ENCODE results near the gene LAMB4.

Gene LAMB4

GRCh38 chr7:108007261-108007660 is 122.9 kb downstream of the LAMB4 start:
- DNase-seq (ENCODE audit: insufficient read length, low spot score) (no peak), FAIRE-seq (no peak)
- no peak for TF ChIP-seq POLR2A (IDR thresholded peaks at IDR 0.05; ENCODE audit: low read depth, low read length)

GRCh38 chr7:108004220-108005142 is 125.7 kb downstream of the LAMB4 start:
- DNase-seq (ENCODE audit: insufficient read length, low spot score) (no peak), FAIRE-seq (no peak)
- TF ChIP-seq POLR2A (IDR thresholded peaks at IDR 0.05; ENCODE audit: low read depth, low read length), result no peak; the same call in 1 of the 2 replicates

- FAIRE-seq (no peak), DNase-seq (ENCODE audit: insufficient read length, low spot score) (no peak)
- no peak for TF ChIP-seq POLR2A (IDR thresholded peaks at IDR 0.05; ENCODE audit: low read depth, low read length)
These were observed 126.6 kb downstream of the LAMB4 start for GRCh38 chr7:108003599-108003935.

- FAIRE-seq, result no peak
- TF ChIP-seq POLR2A (IDR thresholded peaks at IDR 0.05; ENCODE audit: low read depth, low read length), result peak; percentile 84
- DNase-seq (ENCODE audit: insufficient read length, low spot score), result peak; percentile 70
These were observed 127.2 kb downstream of the LAMB4 start, which contains the start of gene LAMB1 for GRCh38 chr7:108002726-108003598. Gene LAMB1 (minus strand): TSS chr7:108003161. CDS start chr7:108002885, 276 bp downstream.

GRCh38 chr7:108001764-108002725 is 128.1 kb downstream of the LAMB4 start:
- no peak for DNase-seq (ENCODE audit: insufficient read length, low spot score)
- FAIRE-seq, result no peak
- TF ChIP-seq POLR2A (IDR thresholded peaks at IDR 0.05; ENCODE audit: low read depth, low read length), result 0 out of 2 replicates have a peak, but pooled peaks have one; percentile 8

GRCh38 chr7:108000875-108001763 is 129.0 kb downstream of the LAMB4 start:
- DNase-seq (ENCODE audit: insufficient read length, low spot score) (no peak), FAIRE-seq (no peak)
- no peak for TF ChIP-seq POLR2A (IDR thresholded peaks at IDR 0.05; ENCODE audit: low read depth, low read length)

- DNase-seq (ENCODE audit: insufficient read length, low spot score) (no peak), FAIRE-seq (no peak)
- TF ChIP-seq POLR2A (IDR thresholded peaks at IDR 0.05; ENCODE audit: low read depth, low read length), result no peak
These were observed 130.2 kb downstream of the LAMB4 start for GRCh38 chr7:107999779-108000560.

- no peak for FAIRE-seq
- no peak for TF ChIP-seq POLR2A (IDR thresholded peaks at IDR 0.05; ENCODE audit: low read depth, low read length)
- DNase-seq (ENCODE audit: insufficient read length, low spot score), result no peak
These were observed 131.3 kb downstream of the LAMB4 start for GRCh38 chr7:107998660-107999480.

GRCh38 chr7:107998150-107998549 is 132.0 kb downstream of the LAMB4 start:
- FAIRE-seq (no peak), DNase-seq (ENCODE audit: insufficient read length, low spot score) (no peak)

GRCh38 chr7:107996072-107996882 is 133.9 kb downstream of the LAMB4 start:
- no peak for FAIRE-seq
- TF ChIP-seq POLR2A (IDR thresholded peaks at IDR 0.05; ENCODE audit: low read depth, low read length), result no peak
- DNase-seq (ENCODE audit: insufficient read length, low spot score), result no peak

More at GRCh38 chr7:107998150-107998549, 132.0 kb downstream of the LAMB4 start:
- TF ChIP-seq POLR2A (IDR thresholded peaks at IDR 0.05; ENCODE audit: low read depth, low read length), result no peak
